Stimulated activated CD4-positive, alpha-beta T cell treated with anti-CD3 and anti-CD28 coated beads, Interleukin-2, amount 100 ng/mL, for 24 hours (primary cell): ENCODE data around the gene NEU2.

Experiments
- DNase-seq, 2 donors: peaks; one replicate each; pipeline ENCODE4 v3.0.0-alpha.2; 2020

NEU2 gene

GRCh38 chr2:233079953-233080835 is 47.7 kb downstream of the NEU2 start:
- DNase-seq, result peak in 1 of 2 donors; percentile 26

- no peak for DNase-seq
Measured at GRCh38 chr2:233080836-233081229, 48.4 kb downstream of the NEU2 start.

DNA sequence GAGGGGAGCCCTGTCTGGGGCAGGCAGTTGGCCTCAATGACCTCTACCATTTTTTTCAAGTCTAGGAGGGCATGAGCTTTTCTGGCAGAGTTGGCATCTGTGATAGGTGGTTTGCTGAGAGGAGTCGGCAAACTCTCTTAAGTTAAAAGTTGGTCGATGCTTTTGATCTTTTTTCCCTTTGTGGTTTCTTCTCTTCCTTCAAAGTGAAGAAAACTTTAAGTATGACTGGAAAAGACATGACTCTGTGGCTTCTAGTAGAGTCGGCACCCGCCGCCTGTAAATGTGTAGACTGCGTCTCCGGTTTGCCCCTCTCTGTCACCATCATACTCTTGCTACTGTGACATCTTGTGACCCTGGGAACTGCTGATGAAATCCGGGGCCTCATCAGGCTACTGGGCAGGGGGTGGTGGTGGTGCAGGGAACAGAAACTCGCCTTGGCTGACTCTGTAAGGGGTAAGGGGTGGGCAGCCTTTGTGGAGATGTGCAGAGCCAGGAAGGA is 48.8 kb downstream of the NEU2 start:
- DNase-seq, result peak; percentile 58 to 70

- no peak for DNase-seq
Measured at GRCh38 chr2:233081731-233082221, 49.3 kb downstream of the NEU2 start.

DNA sequence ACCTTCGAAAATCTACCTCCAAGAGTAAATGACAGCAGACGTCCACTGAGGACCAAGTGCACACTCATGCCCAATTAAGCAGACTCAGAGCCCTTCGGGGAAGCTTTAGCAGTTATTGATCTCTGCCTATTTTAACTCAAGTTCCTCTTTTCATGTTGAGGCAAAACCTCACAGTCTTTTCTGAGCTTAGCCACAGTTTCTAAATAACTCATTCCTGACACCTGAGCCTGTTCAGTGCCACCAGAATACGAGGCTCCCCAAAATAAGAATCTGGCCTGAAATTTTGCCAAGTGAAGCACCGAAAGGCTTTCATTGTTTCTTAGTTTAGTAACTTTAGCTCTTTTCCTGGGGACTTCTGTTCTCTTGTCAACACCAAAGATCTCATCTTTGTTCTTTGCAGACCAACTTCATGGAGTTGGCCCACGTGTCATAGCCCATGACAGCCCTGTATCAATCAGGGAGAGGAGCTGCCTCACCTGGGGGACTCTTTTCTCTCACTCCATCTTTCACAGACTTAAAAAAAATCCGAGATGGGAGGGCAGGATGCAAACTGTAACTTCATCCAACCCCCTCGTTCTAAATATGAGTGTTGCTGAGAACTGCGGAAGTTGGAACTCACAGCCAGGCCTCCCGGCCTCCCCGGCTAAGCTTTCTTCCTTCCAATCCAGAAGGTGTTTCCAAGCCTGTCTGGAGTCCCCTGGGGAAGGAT is 49.9 kb downstream of the NEU2 start:
- no peak for DNase-seq

- no peak for DNase-seq
Measured at GRCh38 chr2:233082931-233083755, 50.7 kb downstream of the NEU2 start.

DNA sequence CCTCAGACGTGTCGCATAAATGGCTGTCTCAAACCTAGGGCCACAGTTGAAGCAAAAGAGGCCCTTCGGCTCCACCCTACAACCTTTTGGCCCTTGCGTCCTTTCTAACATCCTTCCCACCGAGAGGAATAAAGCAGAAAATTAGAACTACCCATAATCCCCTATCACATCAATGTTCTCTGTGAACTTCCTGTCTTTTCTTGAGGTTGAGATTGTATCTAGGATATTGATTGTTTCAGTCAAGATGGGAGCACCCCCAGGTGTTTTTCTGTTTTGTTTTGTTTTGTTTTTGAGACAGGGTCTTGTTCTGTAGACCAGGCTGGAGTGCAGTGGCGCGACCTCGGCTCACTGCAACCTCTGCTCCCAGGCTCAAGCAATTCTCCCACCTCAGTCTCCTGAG is 51.3 kb downstream of the NEU2 start:
- DNase-seq, result no peak

DNA sequence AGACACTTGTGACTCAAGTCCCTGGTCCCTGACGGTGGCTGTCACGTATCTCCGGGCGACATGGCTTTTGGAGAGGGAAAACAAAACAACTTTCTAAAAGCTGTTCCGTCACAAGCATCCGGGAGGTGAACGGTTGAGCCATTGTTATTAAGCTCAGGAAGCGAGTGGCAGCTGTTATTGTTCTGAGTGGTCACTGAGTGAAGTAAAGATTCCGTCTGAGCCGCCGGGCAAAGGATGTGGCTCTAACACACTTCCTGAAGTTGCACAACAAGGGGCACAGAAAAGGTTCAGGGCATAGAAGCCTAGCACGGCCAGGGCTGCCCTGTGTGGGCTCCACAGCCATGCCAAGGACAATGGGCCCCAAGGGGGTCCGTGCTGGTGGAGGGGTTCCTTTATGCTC is 52.0 kb downstream of the NEU2 start:
- peak; percentile 30 to 42 for DNase-seq
